Measurements from ENCODE around the gene TCF7L1.

DNA sequence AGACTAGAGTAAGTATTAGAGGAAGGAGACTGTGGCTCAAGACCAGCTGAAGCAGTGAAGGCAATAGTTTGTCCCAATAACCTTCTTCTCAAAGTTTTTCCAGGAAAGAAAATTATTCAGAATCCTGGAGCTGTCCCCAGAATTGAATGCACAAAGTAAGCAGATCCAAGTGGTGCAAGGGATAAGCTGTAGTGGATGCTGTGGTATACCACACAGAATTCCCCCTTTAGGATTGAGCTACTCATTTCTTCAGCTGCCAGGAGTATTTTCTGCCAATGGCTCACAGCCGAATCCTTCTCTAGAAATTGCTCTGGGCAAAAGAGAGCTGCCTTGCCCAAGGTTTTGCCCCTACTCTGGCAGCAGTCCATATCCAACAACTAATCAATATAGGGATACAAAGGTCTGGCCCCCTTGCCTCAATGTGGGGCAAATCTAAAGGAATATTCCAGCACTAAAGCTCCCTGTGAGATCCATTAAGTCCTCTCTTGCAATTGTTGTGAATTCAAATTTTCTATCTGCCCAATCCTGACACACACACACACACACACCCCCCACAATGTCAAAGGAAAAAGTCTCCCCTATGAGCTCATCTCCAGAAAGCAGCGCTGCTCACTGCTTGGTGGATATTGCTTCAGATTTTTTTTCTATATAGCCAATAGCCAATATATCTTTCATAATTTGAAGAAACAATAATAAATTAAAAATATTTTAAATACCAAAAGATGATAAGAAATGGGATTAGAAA is 18.4 kb upstream of the TCF7L1 start:
- TF ChIP-seq, protein P1, sequence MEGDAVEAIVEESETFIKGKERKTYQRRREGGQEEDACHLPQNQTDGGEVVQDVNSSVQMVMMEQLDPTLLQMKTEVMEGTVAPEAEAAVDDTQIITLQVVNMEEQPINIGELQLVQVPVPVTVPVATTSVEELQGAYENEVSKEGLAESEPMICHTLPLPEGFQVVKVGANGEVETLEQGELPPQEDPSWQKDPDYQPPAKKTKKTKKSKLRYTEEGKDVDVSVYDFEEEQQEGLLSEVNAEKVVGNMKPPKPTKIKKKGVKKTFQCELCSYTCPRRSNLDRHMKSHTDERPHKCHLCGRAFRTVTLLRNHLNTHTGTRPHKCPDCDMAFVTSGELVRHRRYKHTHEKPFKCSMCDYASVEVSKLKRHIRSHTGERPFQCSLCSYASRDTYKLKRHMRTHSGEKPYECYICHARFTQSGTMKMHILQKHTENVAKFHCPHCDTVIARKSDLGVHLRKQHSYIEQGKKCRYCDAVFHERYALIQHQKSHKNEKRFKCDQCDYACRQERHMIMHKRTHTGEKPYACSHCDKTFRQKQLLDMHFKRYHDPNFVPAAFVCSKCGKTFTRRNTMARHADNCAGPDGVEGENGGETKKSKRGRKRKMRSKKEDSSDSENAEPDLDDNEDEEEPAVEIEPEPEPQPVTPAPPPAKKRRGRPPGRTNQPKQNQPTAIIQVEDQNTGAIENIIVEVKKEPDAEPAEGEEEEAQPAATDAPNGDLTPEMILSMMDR (IDR thresholded peaks at IDR 0.05): no peak
- no peak for TF ChIP-seq POLR2A (IDR thresholded peaks at IDR 0.05)

Data from right lobe of liver (tissue), 4 donors.